Esophagus squamous epithelium (tissue), 4 donors: ENCODE results near the gene PHOX2B.

ENCODE experiments used
- POLR2A ChIP-seq, 4 donors: fragments of 450-650 bp; IDR thresholded peaks; one replicate each; pipeline ENCODE4 v1.6.1; 2017; ENCODE audit warnings: antibody characterized with exemption in 4 of 4, mild to moderate bottlenecking in 4 of 4, moderate library complexity in 3 of 4
- TF ChIP-seq, protein P1 (sequence below), 6 experiments: fragments of 450-650 bp in 4 of 6; fragments of 200-600 bp in 2 of 6; sonication (generic) in 2 of 6; IDR thresholded peaks; one replicate each; pipeline ENCODE4 v1.5.1; 2016 to 2019; ENCODE audit warnings: antibody characterized with exemption in 6 of 6, mild to moderate bottlenecking in 4 of 6, moderate library complexity in 4 of 6

DNA sequence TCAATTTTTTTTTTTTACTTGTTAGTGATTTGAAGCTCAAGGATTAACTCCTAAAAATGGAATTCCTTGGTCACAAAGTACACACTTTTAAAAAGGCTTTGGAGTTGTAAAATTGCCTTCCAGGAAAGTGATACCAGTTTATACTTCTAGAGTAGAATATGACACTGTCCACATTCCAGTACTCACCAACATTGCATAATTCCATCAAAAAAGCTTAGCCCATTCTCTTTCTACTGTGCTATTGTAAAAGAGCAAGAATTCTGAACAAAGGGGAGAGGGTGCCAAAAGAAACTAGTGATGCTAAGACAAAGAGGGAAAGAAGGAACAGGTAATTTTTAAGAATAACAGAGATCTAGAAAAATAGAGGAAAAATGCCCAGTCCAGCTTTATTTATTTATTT, 10.4 kb upstream of the PHOX2B start:
- TF ChIP-seq POLR2A (IDR thresholded peaks at IDR 0.05), result no peak
- TF ChIP-seq, protein P1, sequence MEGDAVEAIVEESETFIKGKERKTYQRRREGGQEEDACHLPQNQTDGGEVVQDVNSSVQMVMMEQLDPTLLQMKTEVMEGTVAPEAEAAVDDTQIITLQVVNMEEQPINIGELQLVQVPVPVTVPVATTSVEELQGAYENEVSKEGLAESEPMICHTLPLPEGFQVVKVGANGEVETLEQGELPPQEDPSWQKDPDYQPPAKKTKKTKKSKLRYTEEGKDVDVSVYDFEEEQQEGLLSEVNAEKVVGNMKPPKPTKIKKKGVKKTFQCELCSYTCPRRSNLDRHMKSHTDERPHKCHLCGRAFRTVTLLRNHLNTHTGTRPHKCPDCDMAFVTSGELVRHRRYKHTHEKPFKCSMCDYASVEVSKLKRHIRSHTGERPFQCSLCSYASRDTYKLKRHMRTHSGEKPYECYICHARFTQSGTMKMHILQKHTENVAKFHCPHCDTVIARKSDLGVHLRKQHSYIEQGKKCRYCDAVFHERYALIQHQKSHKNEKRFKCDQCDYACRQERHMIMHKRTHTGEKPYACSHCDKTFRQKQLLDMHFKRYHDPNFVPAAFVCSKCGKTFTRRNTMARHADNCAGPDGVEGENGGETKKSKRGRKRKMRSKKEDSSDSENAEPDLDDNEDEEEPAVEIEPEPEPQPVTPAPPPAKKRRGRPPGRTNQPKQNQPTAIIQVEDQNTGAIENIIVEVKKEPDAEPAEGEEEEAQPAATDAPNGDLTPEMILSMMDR (IDR thresholded peaks at IDR 0.05), result no peak
